ENCODE results near the gene ADAMTS20. TPM values are rescaled to one million over a fixed set of nuclear protein-coding genes. Genes with fewer than 3 reads are reported as not detected.

The ADAMTS20 gene, protein sequence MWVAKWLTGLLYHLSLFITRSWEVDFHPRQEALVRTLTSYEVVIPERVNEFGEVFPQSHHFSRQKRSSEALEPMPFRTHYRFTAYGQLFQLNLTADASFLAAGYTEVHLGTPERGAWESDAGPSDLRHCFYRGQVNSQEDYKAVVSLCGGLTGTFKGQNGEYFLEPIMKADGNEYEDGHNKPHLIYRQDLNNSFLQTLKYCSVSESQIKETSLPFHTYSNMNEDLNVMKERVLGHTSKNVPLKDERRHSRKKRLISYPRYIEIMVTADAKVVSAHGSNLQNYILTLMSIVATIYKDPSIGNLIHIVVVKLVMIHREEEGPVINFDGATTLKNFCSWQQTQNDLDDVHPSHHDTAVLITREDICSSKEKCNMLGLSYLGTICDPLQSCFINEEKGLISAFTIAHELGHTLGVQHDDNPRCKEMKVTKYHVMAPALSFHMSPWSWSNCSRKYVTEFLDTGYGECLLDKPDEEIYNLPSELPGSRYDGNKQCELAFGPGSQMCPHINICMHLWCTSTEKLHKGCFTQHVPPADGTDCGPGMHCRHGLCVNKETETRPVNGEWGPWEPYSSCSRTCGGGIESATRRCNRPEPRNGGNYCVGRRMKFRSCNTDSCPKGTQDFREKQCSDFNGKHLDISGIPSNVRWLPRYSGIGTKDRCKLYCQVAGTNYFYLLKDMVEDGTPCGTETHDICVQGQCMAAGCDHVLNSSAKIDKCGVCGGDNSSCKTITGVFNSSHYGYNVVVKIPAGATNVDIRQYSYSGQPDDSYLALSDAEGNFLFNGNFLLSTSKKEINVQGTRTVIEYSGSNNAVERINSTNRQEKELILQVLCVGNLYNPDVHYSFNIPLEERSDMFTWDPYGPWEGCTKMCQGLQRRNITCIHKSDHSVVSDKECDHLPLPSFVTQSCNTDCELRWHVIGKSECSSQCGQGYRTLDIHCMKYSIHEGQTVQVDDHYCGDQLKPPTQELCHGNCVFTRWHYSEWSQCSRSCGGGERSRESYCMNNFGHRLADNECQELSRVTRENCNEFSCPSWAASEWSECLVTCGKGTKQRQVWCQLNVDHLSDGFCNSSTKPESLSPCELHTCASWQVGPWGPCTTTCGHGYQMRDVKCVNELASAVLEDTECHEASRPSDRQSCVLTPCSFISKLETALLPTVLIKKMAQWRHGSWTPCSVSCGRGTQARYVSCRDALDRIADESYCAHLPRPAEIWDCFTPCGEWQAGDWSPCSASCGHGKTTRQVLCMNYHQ (N-terminal part only)
- not detected for polyA plus RNA-seq

DNA sequence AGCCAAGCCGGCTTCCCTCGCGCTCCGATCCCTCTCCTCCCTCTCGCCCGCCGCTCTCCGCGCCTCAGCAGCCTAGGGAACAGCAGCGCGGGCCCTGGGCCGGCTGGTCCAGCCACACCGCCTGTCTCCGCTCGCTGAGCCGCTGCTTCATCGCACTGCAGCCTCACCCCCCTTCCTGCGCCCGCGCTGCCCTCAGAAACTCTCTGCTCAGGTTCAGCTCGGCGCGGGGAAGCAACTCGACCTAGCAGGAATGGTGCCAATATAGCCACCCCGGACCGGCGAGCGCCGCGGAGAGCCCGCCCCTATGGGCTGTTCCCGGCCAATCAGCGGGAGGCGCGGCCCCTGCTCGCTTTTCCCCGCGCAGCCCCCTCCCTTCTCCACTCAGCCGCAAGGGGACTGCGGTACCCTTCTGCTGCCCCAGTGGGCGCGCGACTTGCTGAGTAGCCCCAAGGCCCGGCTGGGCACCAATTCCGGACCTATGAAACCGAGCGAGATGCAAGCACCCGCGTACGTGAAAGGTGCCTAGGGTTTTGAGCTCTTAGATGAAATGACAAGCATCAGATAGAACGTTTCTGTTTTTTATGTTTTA lies at the start of gene ADAMTS20:
Gene ADAMTS20, minus strand, starts transcription at position 233 of the 589 bp plus-strand sequence. CDS start 282 bp downstream, outside the sequence.
- Mint-ChIP-seq H3K9me3 (peaks cover 7 to 46% (median 37%) of the 10 kb centered on the region in 6 donors), H3K27me3 (ENCODE audit: low read depth in 3 of 3) (peaks cover 5 to 17% (median 7%) of the 10 kb centered on the region in 3 donors), H3K4me3 (no peak within 1 kb of the TSS), H3K4me1 (no peaks in the 10 kb centered on the region), H3K27ac (no peak within 1 kb of the TSS), H3K36me3 (peaks cover 0 to 14% (median 9%) of the 10 kb centered on the region in 3 donors)
- DNase-seq: no peak

DNA sequence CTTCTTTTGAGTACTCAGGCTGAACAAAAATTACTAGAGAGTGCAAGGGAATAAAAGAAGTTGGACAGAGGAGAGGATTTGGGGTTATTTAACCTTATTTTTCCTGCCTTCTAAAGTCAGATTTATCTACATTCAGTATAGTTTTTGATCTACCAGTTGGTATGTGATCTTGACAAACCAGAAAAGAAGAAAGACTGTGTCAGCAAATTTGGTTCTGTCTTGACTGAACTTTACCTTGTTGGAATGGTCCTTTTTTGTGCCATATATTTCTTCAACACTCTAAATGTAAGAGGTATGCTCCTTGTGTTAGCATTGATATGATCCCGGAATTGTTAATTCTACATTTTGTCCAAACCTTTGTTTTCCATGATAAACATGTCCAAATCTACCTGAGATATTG lies 47.7 kb upstream of the ADAMTS20 start:
- DNase-seq: no peak
- peaks cover 0 to 2% (median 0%) of the 10 kb centered on the region in 6 donors for H3K9me3 Mint-ChIP-seq
- H3K4me3 Mint-ChIP-seq: no peak overlapping the region
- H3K36me3 Mint-ChIP-seq: no peaks in the 10 kb centered on the region
- H3K27me3 Mint-ChIP-seq (ENCODE audit: low read depth in 3 of 3): no peaks in the 10 kb centered on the region
- H3K4me1 Mint-ChIP-seq: no peaks in the 10 kb centered on the region
- H3K27ac Mint-ChIP-seq: no peak overlapping the region

- H3K9me3 Mint-ChIP-seq: peaks cover 0 to 2% (median 0%) of the 10 kb centered on the region in 6 donors
- DNase-seq: no peak
- H3K36me3 Mint-ChIP-seq: no peaks in the 10 kb centered on the region
- no peak overlapping the region for H3K4me3 Mint-ChIP-seq
- H3K27ac Mint-ChIP-seq: no peak overlapping the region
- H3K27me3 Mint-ChIP-seq (ENCODE audit: low read depth in 3 of 3): no peaks in the 10 kb centered on the region
- H3K4me1 Mint-ChIP-seq: no peaks in the 10 kb centered on the region
Measured at GRCh38 chr12:43599066-43599465, 47.1 kb upstream of the ADAMTS20 start.

DNA sequence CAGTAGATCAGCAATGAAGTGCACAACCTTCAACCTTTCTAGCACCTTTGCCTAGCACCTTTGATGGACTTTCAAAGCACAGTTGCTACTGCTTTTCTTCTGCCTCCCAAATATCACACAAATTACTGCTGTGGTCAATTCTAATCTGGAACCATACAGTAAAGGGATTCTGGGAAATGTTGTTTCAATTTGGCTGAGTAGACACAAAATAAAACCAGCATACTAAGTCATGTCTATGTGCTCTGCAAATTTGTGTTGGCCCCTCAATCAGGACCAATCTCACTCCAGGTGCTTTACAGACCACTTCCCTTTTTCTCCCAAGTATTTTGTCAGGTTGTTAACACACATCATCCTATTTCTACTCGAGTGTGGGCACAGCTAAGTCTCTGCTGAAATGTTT lies 38.3 kb upstream of the ADAMTS20 start:
- DNase-seq: no peak
- H3K9me3 Mint-ChIP-seq: peaks cover 0 to 2% (median 0%) of the 10 kb centered on the region in 6 donors
- H3K4me3 Mint-ChIP-seq: no peak overlapping the region
- H3K27ac Mint-ChIP-seq: no peak overlapping the region
- H3K27me3 Mint-ChIP-seq (ENCODE audit: low read depth in 3 of 3): no peaks in the 10 kb centered on the region
- no peaks in the 10 kb centered on the region for H3K4me1 Mint-ChIP-seq
- no peaks in the 10 kb centered on the region for H3K36me3 Mint-ChIP-seq

GRCh38 chr12:43586646-43587245 lies 34.7 kb upstream of the ADAMTS20 start:
- Mint-ChIP-seq H3K4me1 (no peaks in the 10 kb centered on the region), H3K27me3 (ENCODE audit: low read depth in 3 of 3) (peaks cover 0 to 2% (median 0%) of the 10 kb centered on the region in 3 donors), H3K36me3 (no peaks in the 10 kb centered on the region), H3K9me3 (peaks cover 0 to 6% (median 1%) of the 10 kb centered on the region in 6 donors), H3K4me3 (no peak overlapping the region), H3K27ac (no peak overlapping the region)
- DNase-seq: no peak

GRCh38 chr12:43585676-43586075 lies 33.7 kb upstream of the ADAMTS20 start:
- DNase-seq: no peak
- no peak overlapping the region for H3K4me3 Mint-ChIP-seq
- H3K36me3 Mint-ChIP-seq: no peaks in the 10 kb centered on the region
- H3K9me3 Mint-ChIP-seq: peaks cover 0 to 6% (median 1%) of the 10 kb centered on the region in 6 donors
- H3K27ac Mint-ChIP-seq: no peak overlapping the region
- peaks cover 0 to 2% (median 0%) of the 10 kb centered on the region in 3 donors for H3K27me3 Mint-ChIP-seq (ENCODE audit: low read depth in 3 of 3)
- H3K4me1 Mint-ChIP-seq: no peaks in the 10 kb centered on the region

- peaks cover 0 to 3% (median 2%) of the 10 kb centered on the region in 3 donors for H3K27me3 Mint-ChIP-seq (ENCODE audit: low read depth in 3 of 3)
- peaks cover 0 to 8% (median 4%) of the 10 kb centered on the region in 6 donors for H3K9me3 Mint-ChIP-seq
- no peaks in the 10 kb centered on the region for H3K36me3 Mint-ChIP-seq
- no peak overlapping the region for H3K4me3 Mint-ChIP-seq
- no peak for DNase-seq
- no peak overlapping the region for H3K27ac Mint-ChIP-seq
- H3K4me1 Mint-ChIP-seq: no peaks in the 10 kb centered on the region
Measured at GRCh38 chr12:43580601-43581000, 28.6 kb upstream of the ADAMTS20 start.

- H3K27ac Mint-ChIP-seq: no peak overlapping the region
- no peak for DNase-seq
- H3K4me1 Mint-ChIP-seq: no peaks in the 10 kb centered on the region
- H3K9me3 Mint-ChIP-seq: peaks cover 0 to 15% (median 8%) of the 10 kb centered on the region in 6 donors
- no peak overlapping the region for H3K4me3 Mint-ChIP-seq
- peaks cover 0 to 1% (median 0%) of the 10 kb centered on the region in 3 donors for H3K36me3 Mint-ChIP-seq
- H3K27me3 Mint-ChIP-seq (ENCODE audit: low read depth in 3 of 3): peaks cover 0 to 3% (median 2%) of the 10 kb centered on the region in 3 donors
Measured at GRCh38 chr12:43579206-43579605, 27.2 kb upstream of the ADAMTS20 start.

DNA sequence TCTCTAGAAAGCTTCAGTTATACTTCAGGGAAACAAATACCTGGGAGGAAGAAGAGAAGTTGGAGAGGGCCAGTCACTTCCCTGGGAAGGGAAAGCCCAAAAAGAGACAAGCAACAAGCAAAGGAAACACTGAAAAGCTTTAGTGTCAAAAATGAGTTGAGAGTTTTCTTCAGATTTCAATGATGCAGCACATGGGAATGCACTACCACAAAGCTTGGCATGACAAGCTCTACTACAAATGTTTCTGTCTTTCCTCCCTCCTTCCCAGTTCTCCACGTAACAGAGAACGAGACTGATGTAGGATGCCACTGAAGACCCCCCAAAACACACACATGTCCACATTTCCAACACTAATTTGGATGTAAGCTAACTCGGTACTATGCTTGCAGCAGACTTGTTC lies 26.8 kb upstream of the ADAMTS20 start:
- Mint-ChIP-seq H3K4me3 (no peak overlapping the region), H3K27ac (no peak overlapping the region), H3K27me3 (ENCODE audit: low read depth in 3 of 3) (peaks cover 0 to 3% (median 2%) of the 10 kb centered on the region in 3 donors), H3K36me3 (peaks cover 0 to 5% (median 0%) of the 10 kb centered on the region in 3 donors), H3K9me3 (peaks cover 2 to 19% (median 9%) of the 10 kb centered on the region in 6 donors), H3K4me1 (no peaks in the 10 kb centered on the region)
- DNase-seq: no peak

- Mint-ChIP-seq H3K36me3 (peaks cover 0 to 5% (median 0%) of the 10 kb centered on the region in 3 donors), H3K4me1 (no peaks in the 10 kb centered on the region), H3K4me3 (no peak overlapping the region), H3K27me3 (ENCODE audit: low read depth in 3 of 3) (peaks cover 0 to 2% (median 1%) of the 10 kb centered on the region in 3 donors), H3K27ac (no peak overlapping the region), H3K9me3 (peaks cover 5 to 25% (median 12%) of the 10 kb centered on the region in 6 donors)
- no peak for DNase-seq
Measured at GRCh38 chr12:43577381-43577780, 25.4 kb upstream of the ADAMTS20 start.

DNA sequence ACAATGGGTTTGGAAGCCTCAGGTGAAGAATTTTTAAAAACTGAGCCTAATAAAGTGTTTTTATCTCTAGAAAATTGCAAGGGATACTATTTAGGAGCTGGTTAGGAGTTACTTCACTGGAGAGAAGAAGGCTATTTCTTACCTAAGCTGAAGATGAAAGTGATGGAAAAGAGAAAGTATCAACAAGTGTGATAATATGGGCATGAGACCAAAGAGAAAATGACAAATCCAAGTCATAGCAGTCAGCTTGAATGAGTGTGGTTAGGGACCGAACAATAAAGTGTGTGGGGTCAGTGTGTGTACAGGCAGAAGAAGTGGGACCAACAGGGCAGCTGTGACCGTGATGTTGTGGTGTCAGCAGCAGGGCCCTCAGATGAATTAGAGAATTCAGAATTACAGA lies 24.2 kb upstream of the ADAMTS20 start:
- H3K4me1 Mint-ChIP-seq: no peaks in the 10 kb centered on the region
- H3K9me3 Mint-ChIP-seq: peaks cover 5 to 28% (median 13%) of the 10 kb centered on the region in 6 donors
- H3K4me3 Mint-ChIP-seq: no peak overlapping the region
- H3K27me3 Mint-ChIP-seq (ENCODE audit: low read depth in 3 of 3): peaks cover 0 to 2% (median 1%) of the 10 kb centered on the region in 3 donors
- H3K36me3 Mint-ChIP-seq: peaks cover 0 to 5% (median 0%) of the 10 kb centered on the region in 3 donors
- H3K27ac Mint-ChIP-seq: no peak overlapping the region
- DNase-seq: no peak

DNA sequence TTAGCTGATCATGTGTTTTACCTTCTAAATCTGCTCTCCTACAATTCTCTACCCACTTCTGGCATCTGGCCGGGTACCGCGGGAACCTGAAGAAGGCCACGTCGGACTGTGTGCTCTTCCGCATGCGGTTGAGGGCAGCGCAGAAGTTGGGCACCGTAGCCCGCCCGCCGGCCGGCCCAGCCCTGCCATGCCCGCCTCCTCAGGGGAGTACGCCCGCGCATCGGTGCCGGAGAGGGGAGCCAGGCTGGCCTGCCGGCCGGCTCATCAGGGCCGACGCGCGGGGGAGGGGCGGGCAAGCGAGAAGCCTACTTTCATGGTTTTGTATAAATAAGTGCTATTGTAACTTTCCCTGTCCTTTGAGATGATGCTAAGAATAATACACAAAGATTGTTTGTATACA lies 19.9 kb upstream of the ADAMTS20 start:
- Mint-ChIP-seq H3K4me3 (no peak overlapping the region), H3K9me3 (peaks cover 5 to 32% (median 14%) of the 10 kb centered on the region in 6 donors), H3K36me3 (peaks cover 0 to 5% (median 0%) of the 10 kb centered on the region in 3 donors), H3K4me1 (no peaks in the 10 kb centered on the region), H3K27me3 (ENCODE audit: low read depth in 3 of 3) (peaks cover 0 to 2% (median 1%) of the 10 kb centered on the region in 3 donors), H3K27ac (no peak overlapping the region)
- DNase-seq: no peak

Data from immature natural killer cell (primary cell).